EL (cell line): ENCODE results near the gene OR5L1.

ENCODE experiments used
- DNase-seq: peaks from one replicate; pipeline ENCODE4 v3.0.0-alpha.2; 2016

Gene OR5L1

GRCh38 chr11:55811067-55811466 lies at the start of gene OR5L1:
TSS of gene OR5L1 (plus strand) at chr11:55811367. CDS start at chr11:55811467, 100 bp downstream.
- no peak for DNase-seq

GRCh38 chr11:55773138-55773537 lies 38.0 kb upstream of the OR5L1 start, which contains the start of gene OR5D13:
TSS of gene OR5D13 (plus strand) at chr11:55773438. CDS start at chr11:55773438, 0 bp downstream.
- no peak for DNase-seq

GRCh38 chr11:55791606-55792005 lies 19.6 kb upstream of the OR5L1 start:
- DNase-seq, result no peak

GRCh38 chr11:55793321-55793720 lies 17.8 kb upstream of the OR5L1 start:
- no peak for DNase-seq

GRCh38 chr11:55795256-55795655 lies 15.9 kb upstream of the OR5L1 start, which contains the start of gene OR5D14:
TSS of gene OR5D14 (plus strand) at chr11:55795556. CDS start at chr11:55795556, 0 bp downstream.
- no peak for DNase-seq

GRCh38 chr11:55806248-55806647 lies 4.9 kb upstream of the OR5L1 start:
- DNase-seq, result no peak

- DNase-seq, result no peak
Measured at GRCh38 chr11:55819330-55819729, 8.2 kb downstream of the OR5L1 start, which contains the start of gene OR5D18. TSS of gene OR5D18 (plus strand) at chr11:55819630. CDS start at chr11:55819630, 0 bp downstream.

GRCh38 chr11:55826919-55827318 lies 15.8 kb downstream of the OR5L1 start, which contains the start of gene OR5L2:
TSS of gene OR5L2 (plus strand) at chr11:55827219. CDS start at chr11:55827219, 0 bp downstream.
- no peak for DNase-seq

GRCh38 chr11:55838452-55838851 lies 27.3 kb downstream of the OR5L1 start, which contains the start of gene OR5D16:
TSS of gene OR5D16 (plus strand) at chr11:55838752. CDS start at chr11:55838752, 0 bp downstream.
- DNase-seq, result no peak

GRCh38 chr11:55847453-55847852 lies 36.3 kb downstream of the OR5L1 start:
- DNase-seq, result no peak

GRCh38 chr11:55849037-55849436 lies 37.9 kb downstream of the OR5L1 start:
- no peak for DNase-seq

GRCh38 chr11:55852141-55852540 lies 41.0 kb downstream of the OR5L1 start:
- no peak for DNase-seq

GRCh38 chr11:55854704-55855103 lies 43.5 kb downstream of the OR5L1 start:
- no peak for DNase-seq
